Activated naive CD4-positive, alpha-beta T cell treated with anti-CD3 and anti-CD28 coated beads, Interleukin-2, amount 50 U/mL, for 72 hours (primary cell): ENCODE measurements around the gene ESRRB. TPM values are rescaled to one million over a fixed set of nuclear protein-coding genes. Genes with fewer than 3 reads are reported as not detected.
"Not testable (repeated sequence)": the region's sequence is repeated elsewhere in the genome, so short reads cannot be mapped to it uniquely, and the experiment has no call there.

ENCODE experiments used
- ATAC-seq, 2 donors: fragments of 150-1000 bp; cut with Tn5 transposase; 2 replicates each; pipeline ENCODE4 v1.10.0; 2021; ENCODE audit warnings: mild to moderate bottlenecking in 2 of 2, moderate library complexity in 2 of 2
- DNase-seq, 2 donors: peaks; one replicate each; pipeline ENCODE4 v3.0.0; 2021 to 2022; ENCODE audit warnings: low spot score in 2 of 2
- H3K27ac Mint-ChIP-seq, 2 donors: one replicate each; pipeline ENCODE4 v1.8.0; 2022; ENCODE audit warnings: mild to moderate bottlenecking in 2 of 2, mixed read lengths in 2 of 2
- H3K36me3 Mint-ChIP-seq, 2 donors: one replicate each; pipeline ENCODE4 v1.8.0; 2022; ENCODE audit warnings: mixed read lengths in 2 of 2
- H3K9me3 Mint-ChIP-seq, 2 donors: one replicate each; pipeline ENCODE4 v1.8.0; 2022; ENCODE audit warnings: mixed read lengths in 2 of 2
- total RNA-seq, 2 donors: library from RNA; stranded (reverse); gene quantifications; one replicate each; pipeline ENCODE4 v1.2.3, GENCODE V29; 2022

ESRRB gene
- total RNA-seq, 2 donors from 2014 or later: 0.21 to 0.39 TPM

- no peak for ATAC-seq
- no peak overlapping the region for H3K27ac Mint-ChIP-seq
- H3K36me3 Mint-ChIP-seq: no peaks in the 10 kb centered on the region
- no peaks in the 10 kb centered on the region for H3K9me3 Mint-ChIP-seq
- no peak for DNase-seq
These were observed 155.1 kb downstream of the ESRRB start for GRCh38 chr14:76531085-76531484.

- Mint-ChIP-seq H3K27ac (no peak overlapping the region), H3K9me3 (no peaks in the 10 kb centered on the region), H3K36me3 (no peaks in the 10 kb centered on the region)
- ATAC-seq (no peak), DNase-seq (no peak)
These were observed 155.9 kb downstream of the ESRRB start for GRCh38 chr14:76531821-76532318.

- not testable (repeated sequence) for ATAC-seq, H3K9me3 Mint-ChIP-seq, DNase-seq, H3K36me3 Mint-ChIP-seq, H3K27ac Mint-ChIP-seq
These were observed 160.7 kb downstream of the ESRRB start for GRCh38 chr14:76536636-76537035.

- H3K36me3 Mint-ChIP-seq: no peaks in the 10 kb centered on the region
- ATAC-seq (no peak), DNase-seq (no peak)
- no peaks in the 10 kb centered on the region for H3K9me3 Mint-ChIP-seq
- no peak overlapping the region for H3K27ac Mint-ChIP-seq
These were observed 162.1 kb downstream of the ESRRB start for GRCh38 chr14:76537906-76538647.

- H3K27ac Mint-ChIP-seq: no peak overlapping the region
- H3K9me3 Mint-ChIP-seq: no peaks in the 10 kb centered on the region
- H3K36me3 Mint-ChIP-seq: no peaks in the 10 kb centered on the region
- DNase-seq (no peak), ATAC-seq (no peak)
These were observed 162.7 kb downstream of the ESRRB start for GRCh38 chr14:76538648-76539008.

GRCh38 chr14:76539130-76539529, 163.2 kb downstream of the ESRRB start:
- no peak for DNase-seq
- ATAC-seq: no peak
- no peaks in the 10 kb centered on the region for H3K36me3 Mint-ChIP-seq
- no peak overlapping the region for H3K27ac Mint-ChIP-seq
- H3K9me3 Mint-ChIP-seq: no peaks in the 10 kb centered on the region

GRCh38 chr14:76541594-76542219, 165.8 kb downstream of the ESRRB start:
- H3K9me3 Mint-ChIP-seq: no peaks in the 10 kb centered on the region
- DNase-seq (no peak), ATAC-seq (no peak)
- H3K27ac Mint-ChIP-seq: no peak overlapping the region
- H3K36me3 Mint-ChIP-seq: no peaks in the 10 kb centered on the region

- DNase-seq (peak in 1 of 2 donors; percentile 31), ATAC-seq (peak; percentile 18 to 33)
- Mint-ChIP-seq H3K9me3 (no peaks in the 10 kb centered on the region), H3K36me3 (no peaks in the 10 kb centered on the region), H3K27ac (no peak overlapping the region)
These were observed 170.7 kb downstream of the ESRRB start for GRCh38 chr14:76546426-76547221.

GRCh38 chr14:76547831-76548230, 171.9 kb downstream of the ESRRB start:
- Mint-ChIP-seq H3K36me3 (no peaks in the 10 kb centered on the region), H3K27ac (no peak overlapping the region), H3K9me3 (no peaks in the 10 kb centered on the region)
- ATAC-seq (no peak), DNase-seq (no peak)

- H3K27ac Mint-ChIP-seq: no peak overlapping the region
- DNase-seq: no peak
- no peaks in the 10 kb centered on the region for H3K9me3 Mint-ChIP-seq
- no peak for ATAC-seq
- no peaks in the 10 kb centered on the region for H3K36me3 Mint-ChIP-seq
These were observed 174.6 kb downstream of the ESRRB start for GRCh38 chr14:76550534-76550933.

GRCh38 chr14:76551116-76551515, 175.2 kb downstream of the ESRRB start:
- ATAC-seq: no peak
- Mint-ChIP-seq H3K27ac (no peak overlapping the region), H3K36me3 (no peaks in the 10 kb centered on the region), H3K9me3 (no peaks in the 10 kb centered on the region)
- no peak for DNase-seq

Other genes starting within 250 kb of the ESRRB start
- 10 to 100 TPM; 58.3 to 75.9 TPM for gene GPATCH2L, start 224.2 kb upstream of the ESRRB start, total RNA-seq